Stimulated activated CD4-positive, alpha-beta T cell treated with anti-CD3 and anti-CD28 coated beads, Interleukin-12 subunit alpha, Interleukin-12 subunit beta, amount 100 ng/mL, for 4 hours (primary cell): ENCODE measurements around the gene EDA.
"Not testable (repeated sequence)": the region's sequence is repeated elsewhere in the genome, so short reads cannot be mapped to it uniquely, and the experiment has no call there.

Source experiments
- DNase-seq: peaks from one replicate; pipeline ENCODE4 v3.0.0-alpha.2; 2020

The EDA gene

GRCh38 chrX:69748055-69748454 lies 132.1 kb downstream of the EDA start:
- no peak for DNase-seq

GRCh38 chrX:69759921-69760625 lies 144.2 kb downstream of the EDA start:
- DNase-seq, result no peak

- DNase-seq, result no peak
These were observed 145.7 kb downstream of the EDA start for GRCh38 chrX:69761633-69762032.

GRCh38 chrX:69762340-69762739 lies 146.4 kb downstream of the EDA start:
- DNase-seq, result no peak

GRCh38 chrX:69793260-69793935 lies 177.5 kb downstream of the EDA start:
- DNase-seq, result no peak

GRCh38 chrX:69795702-69796101 lies 179.8 kb downstream of the EDA start:
- DNase-seq, result no peak

- DNase-seq, result no peak
These were observed 191.5 kb downstream of the EDA start for GRCh38 chrX:69807400-69807799.

- DNase-seq, result no peak
These were observed 192.5 kb downstream of the EDA start for GRCh38 chrX:69808375-69808774.

GRCh38 chrX:69813677-69814076 lies 197.8 kb downstream of the EDA start:
- DNase-seq, result no peak

GRCh38 chrX:69815063-69815462 lies 199.2 kb downstream of the EDA start:
- DNase-seq, result no peak

GRCh38 chrX:69815519-69815918 lies 199.6 kb downstream of the EDA start:
- DNase-seq, result no peak

GRCh38 chrX:69844636-69845035 lies 228.7 kb downstream of the EDA start:
- no peak for DNase-seq

- DNase-seq, result not testable (repeated sequence)
These were observed 244.1 kb downstream of the EDA start for GRCh38 chrX:69859999-69860398.

GRCh38 chrX:69876221-69876620 lies 260.3 kb downstream of the EDA start:
- no peak for DNase-seq

GRCh38 chrX:69884210-69884609 lies 268.3 kb downstream of the EDA start:
- DNase-seq, result no peak

- no peak for DNase-seq
These were observed 280.1 kb downstream of the EDA start for GRCh38 chrX:69896046-69896445.

GRCh38 chrX:69900491-69900890 lies 284.6 kb downstream of the EDA start:
- DNase-seq, result no peak

- DNase-seq, result no peak
These were observed 290.5 kb downstream of the EDA start for GRCh38 chrX:69906447-69906846.

- DNase-seq, result no peak
These were observed 298.9 kb downstream of the EDA start for GRCh38 chrX:69914781-69915180.

GRCh38 chrX:69919749-69920148 lies 303.8 kb downstream of the EDA start:
- DNase-seq, result no peak

GRCh38 chrX:69932323-69932722 lies 316.4 kb downstream of the EDA start:
- no peak for DNase-seq

- DNase-seq, result no peak
These were observed 332.4 kb downstream of the EDA start for GRCh38 chrX:69948276-69948797.

- DNase-seq, result no peak
These were observed 335.8 kb downstream of the EDA start for GRCh38 chrX:69951753-69952152.

- no peak for DNase-seq
These were observed 343.8 kb downstream of the EDA start for GRCh38 chrX:69959712-69960111.
